ENCODE data around the gene FBLL1.

- TF ChIP-seq CTCF (IDR thresholded peaks at IDR 0.05) (no peak), POLR2AphosphoS5 (IDR thresholded peaks at IDR 0.05) (no peak), POLR2A (IDR thresholded peaks at IDR 0.05) (no peak)
These were observed 48.5 kb upstream of the FBLL1 start for GRCh38 chr5:168480601-168481000.

All from upper lobe of left lung (tissue), 4 donors.